ENCODE data around the gene CATSPER3. TPM values are rescaled to one million over a fixed set of nuclear protein-coding genes. Genes with fewer than 3 reads are reported as not detected.

The CATSPER3 gene
- total RNA-seq, 1 experiment from 2014 or later = 1.9 TPM

DNA sequence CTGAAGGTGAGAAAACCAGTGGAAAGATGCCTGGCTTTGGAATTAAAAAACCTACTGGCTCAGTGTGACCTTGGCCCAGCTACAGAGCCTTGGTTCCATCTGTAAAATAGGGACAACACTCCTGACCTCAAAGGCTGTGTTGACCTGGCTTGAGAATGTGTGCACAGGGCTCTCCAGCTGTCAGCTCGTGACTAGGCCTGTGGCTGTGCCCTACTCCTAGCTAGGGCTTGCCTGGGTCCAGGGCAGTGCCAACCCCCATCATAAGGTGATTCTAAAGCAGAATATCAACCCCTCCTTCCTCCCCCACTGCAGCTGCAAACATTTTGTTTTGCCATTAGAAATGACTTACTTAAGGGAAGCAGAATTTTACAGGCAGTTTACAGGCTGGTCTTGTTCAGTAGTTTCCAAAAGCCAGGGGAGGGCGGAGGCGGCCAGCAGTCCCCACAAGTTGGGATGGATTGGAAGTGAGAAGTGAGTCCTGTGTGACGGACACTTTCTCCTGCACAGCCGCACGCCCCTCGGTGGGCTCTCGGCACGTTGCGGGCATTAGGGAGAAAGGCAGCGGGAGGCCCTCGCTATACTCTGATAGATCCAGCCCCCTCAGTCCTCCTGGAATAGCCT is 59.0 kb downstream of the CATSPER3 start:
- DNase-seq (ENCODE audit: unreplicated experiment) = no peak
- Mint-ChIP-seq H3K4me1 (ENCODE audit: insufficient read depth, unreplicated experiment) (peaks cover 12% of the 10 kb centered on the region), H3K4me3 (ENCODE audit: unreplicated experiment) (no peak overlapping the region), H3K27me3 (ENCODE audit: insufficient read depth, unreplicated experiment) (no peaks in the 10 kb centered on the region), H3K36me3 (ENCODE audit: insufficient read depth, unreplicated experiment) (peaks cover 26% of the 10 kb centered on the region), H3K9me3 (ENCODE audit: unreplicated experiment) (peaks cover 8% of the 10 kb centered on the region), H3K27ac (ENCODE audit: low read depth, unreplicated experiment) (no peak overlapping the region)
- TF ChIP-seq, protein P1, sequence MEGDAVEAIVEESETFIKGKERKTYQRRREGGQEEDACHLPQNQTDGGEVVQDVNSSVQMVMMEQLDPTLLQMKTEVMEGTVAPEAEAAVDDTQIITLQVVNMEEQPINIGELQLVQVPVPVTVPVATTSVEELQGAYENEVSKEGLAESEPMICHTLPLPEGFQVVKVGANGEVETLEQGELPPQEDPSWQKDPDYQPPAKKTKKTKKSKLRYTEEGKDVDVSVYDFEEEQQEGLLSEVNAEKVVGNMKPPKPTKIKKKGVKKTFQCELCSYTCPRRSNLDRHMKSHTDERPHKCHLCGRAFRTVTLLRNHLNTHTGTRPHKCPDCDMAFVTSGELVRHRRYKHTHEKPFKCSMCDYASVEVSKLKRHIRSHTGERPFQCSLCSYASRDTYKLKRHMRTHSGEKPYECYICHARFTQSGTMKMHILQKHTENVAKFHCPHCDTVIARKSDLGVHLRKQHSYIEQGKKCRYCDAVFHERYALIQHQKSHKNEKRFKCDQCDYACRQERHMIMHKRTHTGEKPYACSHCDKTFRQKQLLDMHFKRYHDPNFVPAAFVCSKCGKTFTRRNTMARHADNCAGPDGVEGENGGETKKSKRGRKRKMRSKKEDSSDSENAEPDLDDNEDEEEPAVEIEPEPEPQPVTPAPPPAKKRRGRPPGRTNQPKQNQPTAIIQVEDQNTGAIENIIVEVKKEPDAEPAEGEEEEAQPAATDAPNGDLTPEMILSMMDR (IDR thresholded peaks at IDR 0.05; ENCODE audit: unreplicated experiment) = no peak
- POLR2A ChIA-PET = interaction anchor here (0.8 to 6.2 kb wide), 4 partner anchors 7 to 141 kb away, joined by 3 to 40 read pairs (median 6); partner anchors contain the start of gene PITX1
- no TSS peak for BruUV-seq (replicated peaks)
- CTCF ChIA-PET = interaction anchor here (0.6 to 2.1 kb wide), 6 partner anchors 63 to 165 kb away, joined by 3 to 11 read pairs (median 3); no protein-coding TSS in a partner anchor
- intact Hi-C loops (cut with micrococcal nuclease) = no loop called here

DNA sequence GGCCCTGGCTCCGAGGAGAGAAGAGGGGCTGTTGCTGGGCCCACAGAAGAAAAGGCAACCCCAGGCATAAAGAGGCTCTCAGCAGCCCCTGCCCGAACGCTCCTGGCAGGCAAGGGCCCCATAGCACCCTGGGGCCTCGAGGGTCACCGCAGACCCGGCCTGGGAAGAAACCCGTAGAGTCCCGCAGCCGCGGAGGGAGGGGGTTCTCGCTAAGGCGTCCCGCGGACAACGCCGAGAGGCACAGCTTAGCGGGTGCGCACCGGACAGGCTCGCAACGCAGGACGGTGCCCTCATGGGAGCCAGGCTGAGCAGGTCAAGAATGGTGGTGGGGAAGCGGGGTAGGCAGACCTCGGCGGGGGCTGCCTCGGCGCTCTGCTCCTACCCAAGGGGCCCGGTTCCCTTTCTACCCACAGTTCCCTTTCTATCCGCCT is 59.6 kb downstream of the CATSPER3 start:
- Mint-ChIP-seq H3K9me3 (ENCODE audit: unreplicated experiment) (peaks cover 8% of the 10 kb centered on the region), H3K27ac (ENCODE audit: low read depth, unreplicated experiment) (no peak overlapping the region), H3K36me3 (ENCODE audit: insufficient read depth, unreplicated experiment) (peaks cover 26% of the 10 kb centered on the region), H3K4me1 (ENCODE audit: insufficient read depth, unreplicated experiment) (peaks cover 16% of the 10 kb centered on the region), H3K4me3 (ENCODE audit: unreplicated experiment) (no peak overlapping the region), H3K27me3 (ENCODE audit: insufficient read depth, unreplicated experiment) (no peaks in the 10 kb centered on the region)
- TF ChIP-seq, protein P1 (IDR thresholded peaks at IDR 0.05; ENCODE audit: unreplicated experiment) = no peak
- intact Hi-C loops (cut with micrococcal nuclease) = no loop called here
- no TSS peak for BruUV-seq (replicated peaks)
- ChIA-PET CTCF (interaction anchor here (0.6 kb wide), 1 partner anchor 153 kb away, joined by 3 read pairs; no protein-coding TSS in a partner anchor), POLR2A (interaction anchor here (1.5 kb wide), 1 partner anchor 111 kb away, joined by 8 read pairs; no protein-coding TSS in a partner anchor)
- no peak for DNase-seq (ENCODE audit: unreplicated experiment)

GRCh38 chr5:135027697-135028615 is 60.2 kb downstream of the CATSPER3 start:
- H3K9me3 Mint-ChIP-seq (ENCODE audit: unreplicated experiment) = peaks cover 8% of the 10 kb centered on the region
- CTCF ChIA-PET = interaction anchor here (0.6 to 1.0 kb wide), 2 partner anchors 163 to 215 kb away, joined by 3 to 5 read pairs; no protein-coding TSS in a partner anchor
- POLR2A ChIA-PET = no interaction called here
- no peaks in the 10 kb centered on the region for H3K27me3 Mint-ChIP-seq (ENCODE audit: insufficient read depth, unreplicated experiment)
- peaks cover 26% of the 10 kb centered on the region for H3K36me3 Mint-ChIP-seq (ENCODE audit: insufficient read depth, unreplicated experiment)
- BruUV-seq (replicated peaks) = no TSS peak
- no peak for DNase-seq (ENCODE audit: unreplicated experiment)
- intact Hi-C loops (cut with micrococcal nuclease) = no loop called here
- no peak overlapping the region for H3K4me3 Mint-ChIP-seq (ENCODE audit: unreplicated experiment)
- H3K27ac Mint-ChIP-seq (ENCODE audit: low read depth, unreplicated experiment) = no peak overlapping the region
- TF ChIP-seq, protein P1 (IDR thresholded peaks at IDR 0.05; ENCODE audit: unreplicated experiment) = no peak
- H3K4me1 Mint-ChIP-seq (ENCODE audit: insufficient read depth, unreplicated experiment) = peaks cover 16% of the 10 kb centered on the region
